Measurements from ENCODE around the gene SH3TC2.

DNA sequence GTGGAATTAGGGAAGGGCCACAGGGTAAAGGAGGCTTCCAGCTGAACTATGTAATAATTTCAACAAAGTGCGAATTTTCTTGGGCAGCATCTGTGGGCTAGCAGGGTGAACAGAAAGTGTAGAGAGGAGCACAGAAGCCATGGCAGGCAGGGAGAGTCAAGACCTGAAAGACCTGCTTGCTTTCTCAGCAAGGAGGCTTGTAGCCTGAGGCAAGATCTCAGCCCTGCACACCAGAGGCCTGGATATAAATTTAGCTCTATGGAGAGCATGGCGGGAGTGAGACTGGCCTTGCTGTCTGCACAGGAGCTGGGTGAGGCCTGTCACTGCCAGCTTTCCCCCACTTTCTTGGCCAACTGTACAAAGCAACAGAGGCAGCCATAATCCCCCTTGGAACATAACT lies 32.1 kb upstream of the SH3TC2 start:
- TF ChIP-seq IKZF3 (tag by site-specific recombination; IDR thresholded peaks at IDR 0.05) = no peak
- no peak for TF ChIP-seq REST (tag by site-specific recombination; IDR thresholded peaks at IDR 0.05)

All from HEK293 (cell line).